Measurements from ENCODE around the gene NTMT1. TPM values are rescaled to one million over a fixed set of nuclear protein-coding genes. Genes with fewer than 3 reads are reported as not detected.

The NTMT1 gene
- total RNA-seq, 1 donor from 2014 or later: 15.5 TPM

DNA sequence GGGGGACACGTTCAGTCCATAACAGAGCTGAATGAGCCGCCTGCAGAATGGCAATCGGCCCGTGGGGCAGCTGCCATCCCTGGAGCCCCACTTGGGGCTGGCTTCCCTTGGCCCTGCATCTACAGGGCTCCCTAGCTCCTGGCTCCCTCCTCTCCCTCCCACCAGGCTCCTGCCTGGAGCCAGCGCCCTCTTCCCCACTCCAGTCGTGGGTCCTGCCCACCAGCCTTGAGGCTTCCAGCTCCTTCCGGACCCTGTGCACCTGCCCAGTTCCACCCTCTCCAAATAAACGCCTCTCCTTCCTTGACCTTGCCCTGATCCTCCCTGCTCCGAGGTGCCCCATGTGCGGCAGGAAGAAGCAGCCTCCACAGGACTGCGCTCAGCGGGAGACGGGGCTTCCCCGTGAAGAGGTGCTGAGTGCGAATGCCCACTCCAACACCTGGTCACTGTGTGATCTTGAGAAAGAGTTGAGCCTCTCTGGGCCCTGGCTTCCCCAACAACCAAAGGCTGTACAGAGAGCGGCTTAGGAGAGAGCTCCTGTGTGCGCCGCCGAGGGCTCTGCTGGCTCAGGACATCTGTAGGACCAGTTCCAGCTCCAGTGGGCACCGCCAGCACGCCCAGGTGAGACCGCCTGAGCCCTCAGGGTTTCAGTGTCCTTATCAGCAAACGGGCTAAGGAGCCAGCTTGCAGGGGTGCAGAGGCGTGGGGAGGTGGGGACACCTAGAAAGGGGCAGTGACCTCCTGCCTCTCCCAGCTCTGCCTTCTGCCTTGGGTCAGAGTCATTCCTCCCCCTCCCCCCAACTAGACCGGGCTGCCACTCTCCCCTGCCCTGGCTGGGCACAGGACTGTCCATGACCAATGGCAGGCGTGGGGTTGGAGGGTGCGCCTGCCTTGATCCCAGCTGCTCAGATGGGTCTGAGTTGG, 17.1 kb upstream of the NTMT1 start:
- Histone ChIP-seq H3K27me3 (no peaks in the 10 kb centered on the region), H3K4me3 (no peak overlapping the region), H3K4me1 (peaks cover 52% of the 10 kb centered on the region), H3K36me3 (no peaks in the 10 kb centered on the region), H3K9me3 (no peaks in the 10 kb centered on the region), H3K27ac (peak overlapping the region; percentile 95)
- no peak for DNase-seq (ENCODE audit: extremely low spot score in 2 of 2)
- TF ChIP-seq POLR2A (IDR thresholded peaks at IDR 0.05): no peak
- TF ChIP-seq, protein P1, sequence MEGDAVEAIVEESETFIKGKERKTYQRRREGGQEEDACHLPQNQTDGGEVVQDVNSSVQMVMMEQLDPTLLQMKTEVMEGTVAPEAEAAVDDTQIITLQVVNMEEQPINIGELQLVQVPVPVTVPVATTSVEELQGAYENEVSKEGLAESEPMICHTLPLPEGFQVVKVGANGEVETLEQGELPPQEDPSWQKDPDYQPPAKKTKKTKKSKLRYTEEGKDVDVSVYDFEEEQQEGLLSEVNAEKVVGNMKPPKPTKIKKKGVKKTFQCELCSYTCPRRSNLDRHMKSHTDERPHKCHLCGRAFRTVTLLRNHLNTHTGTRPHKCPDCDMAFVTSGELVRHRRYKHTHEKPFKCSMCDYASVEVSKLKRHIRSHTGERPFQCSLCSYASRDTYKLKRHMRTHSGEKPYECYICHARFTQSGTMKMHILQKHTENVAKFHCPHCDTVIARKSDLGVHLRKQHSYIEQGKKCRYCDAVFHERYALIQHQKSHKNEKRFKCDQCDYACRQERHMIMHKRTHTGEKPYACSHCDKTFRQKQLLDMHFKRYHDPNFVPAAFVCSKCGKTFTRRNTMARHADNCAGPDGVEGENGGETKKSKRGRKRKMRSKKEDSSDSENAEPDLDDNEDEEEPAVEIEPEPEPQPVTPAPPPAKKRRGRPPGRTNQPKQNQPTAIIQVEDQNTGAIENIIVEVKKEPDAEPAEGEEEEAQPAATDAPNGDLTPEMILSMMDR (IDR thresholded peaks at IDR 0.05): no peak
- no peak for TF ChIP-seq POLR2AphosphoS5 (IDR thresholded peaks at IDR 0.05; ENCODE audit: insufficient read depth in 1 of 2, low read depth in 1 of 2)
- intact Hi-C loops (cut with DNase I): loop anchor here (5.0 to 10.0 kb wide), 3 partner anchors 54 to 272 kb away; no protein-coding TSS in a partner anchor

DNA sequence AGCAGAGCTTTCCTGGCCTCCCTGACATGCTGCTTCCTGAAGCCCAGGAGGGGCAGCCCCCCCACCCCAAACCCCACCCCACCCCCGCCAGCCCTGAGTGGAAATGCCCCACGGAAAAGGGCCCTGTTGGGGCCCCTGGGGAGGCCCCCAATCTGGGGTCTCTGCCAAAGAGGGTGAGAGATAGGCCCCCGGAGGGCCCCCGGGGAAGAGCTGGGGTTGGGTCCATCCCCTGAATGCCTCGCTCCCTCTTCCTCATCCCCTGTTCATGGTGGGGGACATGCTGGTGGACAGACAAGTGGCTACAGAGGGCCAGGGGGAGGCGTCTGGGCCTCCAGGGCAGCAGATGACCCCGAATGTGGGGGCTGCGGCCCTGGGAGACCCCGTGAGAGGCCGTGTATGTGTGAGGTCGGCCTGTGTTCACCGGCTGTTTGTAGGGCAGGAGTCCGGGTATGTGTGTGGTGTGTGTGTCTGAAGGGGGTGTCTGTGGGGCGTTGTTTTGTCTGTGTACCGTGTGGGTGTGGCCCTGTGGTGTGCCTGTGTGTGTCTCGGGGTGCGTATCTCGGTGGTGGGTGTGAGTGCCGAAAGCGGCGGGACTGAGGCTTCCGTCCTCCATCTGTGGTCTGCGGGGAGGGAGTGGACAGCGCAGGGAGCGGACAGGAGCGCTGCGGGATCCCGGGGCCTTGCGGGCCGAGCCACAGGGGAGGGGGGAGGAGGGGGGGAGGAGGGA, 16.3 kb upstream of the NTMT1 start:
- Histone ChIP-seq H3K36me3 (no peaks in the 10 kb centered on the region), H3K4me1 (peaks cover 52% of the 10 kb centered on the region), H3K9me3 (no peaks in the 10 kb centered on the region), H3K4me3 (peak overlapping the region; percentile 54 to 75), H3K27me3 (no peaks in the 10 kb centered on the region), H3K27ac (peak overlapping the region; percentile 95)
- DNase-seq (ENCODE audit: extremely low spot score in 2 of 2): no peak
- intact Hi-C loops (cut with DNase I): loop anchor here (1.0 to 10.0 kb wide), 6 partner anchors 40 to 471 kb away; no protein-coding TSS in a partner anchor
- TF ChIP-seq, protein P1 (IDR thresholded peaks at IDR 0.05): no peak
- no peak for TF ChIP-seq POLR2A (IDR thresholded peaks at IDR 0.05)
- TF ChIP-seq POLR2AphosphoS5 (IDR thresholded peaks at IDR 0.05; ENCODE audit: insufficient read depth in 1 of 2, low read depth in 1 of 2): no peak

DNA sequence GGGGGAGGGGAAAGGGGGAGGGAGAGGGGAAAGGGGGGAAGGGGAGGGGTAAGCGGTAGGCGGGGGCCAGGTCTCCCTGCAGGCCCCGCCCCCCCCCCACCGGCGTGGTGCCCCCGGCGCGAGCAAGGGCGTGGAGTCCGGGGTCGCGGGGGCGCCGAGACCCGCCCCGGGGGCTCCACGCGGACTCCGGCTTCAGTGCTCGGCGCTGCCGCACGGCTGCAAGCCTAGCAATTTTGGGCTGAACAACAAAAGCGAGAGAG, 15.8 kb upstream of the NTMT1 start:
- Histone ChIP-seq H3K36me3 (no peaks in the 10 kb centered on the region), H3K27me3 (no peaks in the 10 kb centered on the region), H3K4me1 (peaks cover 52% of the 10 kb centered on the region), H3K27ac (peak overlapping the region; percentile 95), H3K4me3 (peak overlapping the region; percentile 54 to 75), H3K9me3 (no peaks in the 10 kb centered on the region)
- TF ChIP-seq POLR2AphosphoS5 (IDR thresholded peaks at IDR 0.05; ENCODE audit: insufficient read depth in 1 of 2, low read depth in 1 of 2) (no peak), POLR2A (IDR thresholded peaks at IDR 0.05) (no peak)
- TF ChIP-seq, protein P1 (IDR thresholded peaks at IDR 0.05): no peak
- intact Hi-C loops (cut with DNase I): loop anchor here (1.0 to 2.0 kb wide), 3 partner anchors 41 to 471 kb away; no protein-coding TSS in a partner anchor
- DNase-seq (ENCODE audit: extremely low spot score in 2 of 2): no peak

DNA sequence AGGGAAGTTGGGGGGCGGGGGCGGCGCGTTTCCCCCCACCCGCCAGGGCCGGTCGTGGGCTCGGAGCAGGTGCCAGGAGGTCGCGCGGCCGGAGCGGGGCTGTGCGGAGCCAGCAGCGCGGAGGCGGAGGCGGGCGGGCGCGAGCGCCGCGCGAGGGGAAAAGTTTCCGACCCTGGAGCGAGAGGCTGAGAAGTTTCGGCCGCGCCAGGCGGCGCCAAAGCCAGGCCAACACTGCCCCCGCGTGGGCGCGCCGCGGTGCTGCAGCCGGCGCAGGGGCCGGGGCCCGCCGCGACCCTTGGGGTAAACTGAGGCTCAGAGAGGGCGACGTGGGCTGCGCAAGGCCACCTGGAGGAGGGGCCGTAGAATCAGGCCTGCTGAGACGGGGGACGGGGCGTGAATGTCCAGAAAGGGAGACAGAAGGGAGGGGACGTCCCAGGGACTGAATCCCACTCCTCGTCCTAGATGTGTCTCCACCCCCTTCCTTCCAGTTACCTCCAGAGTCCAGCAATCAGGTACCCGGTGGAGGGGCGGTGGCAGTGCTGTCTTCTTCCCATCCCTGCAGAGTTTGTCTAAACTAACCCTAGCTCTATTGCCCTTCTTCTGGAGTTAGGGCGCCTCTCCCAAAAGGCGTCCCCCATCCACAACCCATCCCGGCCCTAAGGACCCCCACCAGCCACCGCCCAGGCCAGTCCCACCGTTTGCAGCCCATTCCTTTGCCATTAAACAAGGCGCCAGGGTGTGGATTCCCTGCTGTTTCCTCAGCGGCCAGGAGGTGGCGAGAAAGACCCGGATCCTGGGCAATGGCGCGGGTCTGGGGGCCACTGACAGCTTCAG, 15.3 kb upstream of the NTMT1 start:
- peak overlapping the region; percentile 95 for H3K27ac ChIP-seq
- intact Hi-C loops (cut with DNase I): loop anchor here (1.0 to 2.0 kb wide), 3 partner anchors 41 to 472 kb away; no protein-coding TSS in a partner anchor
- H3K9me3 ChIP-seq: no peaks in the 10 kb centered on the region
- no peak for DNase-seq (ENCODE audit: extremely low spot score in 2 of 2)
- peak in 1 of 2 donors; percentile 42 for TF ChIP-seq POLR2AphosphoS5 (IDR thresholded peaks at IDR 0.05; ENCODE audit: insufficient read depth in 1 of 2, low read depth in 1 of 2)
- TF ChIP-seq, protein P1 (IDR thresholded peaks at IDR 0.05): peak; percentile 97 to 99 (median 98)
- TF ChIP-seq POLR2A (IDR thresholded peaks at IDR 0.05): no peak
- H3K27me3 ChIP-seq: no peaks in the 10 kb centered on the region
- H3K4me1 ChIP-seq: peaks cover 52% of the 10 kb centered on the region
- peak overlapping the region; percentile 54 to 75 for H3K4me3 ChIP-seq
- H3K36me3 ChIP-seq: no peaks in the 10 kb centered on the region
